K562 (cell line): ENCODE measurements around the gene CACNA1S. TPM values are rescaled to one million over a fixed set of nuclear protein-coding genes. Genes with fewer than 3 reads are reported as not detected.
A peak's percentile ranks its signal among the peaks of the same experiment; 100 is the strongest.

Experiments used
- ARID1B ChIP-seq: fragments of 450-650 bp; IDR thresholded peaks from 2 replicates; pipeline ENCODE4 v1.6.1; 2016; ENCODE audit warnings: antibody characterized with exemption, mild to moderate bottlenecking, inconsistent platforms
- ATF1 ChIP-seq, 2 experiments: fragments of 450-650 bp in 1 of 2; IDR thresholded peaks; 2 replicates each; pipeline ENCODE4 v1.6.1; 2016; ENCODE audit warnings: missing compliant biosample characterization in 1 of 2, missing genetic modification characterization in 1 of 2
- BHLHE40 ChIP-seq: IDR thresholded peaks from 2 replicates; pipeline ENCODE4 v1.6.1; 2011; ENCODE audit warnings: low read length, improper control_type of control experiment
- E2F3 ChIP-seq: fragments of 250-450 bp; sonication (Bioruptor Pico); IDR thresholded peaks from 2 replicates; pipeline ENCODE4 v1.4.0; 2020; ENCODE audit warnings: mild to moderate bottlenecking
- FOXA3 ChIP-seq, 2 experiments: fragments of 450-650 bp in 1 of 2; sonication (generic) in 1 of 2; formaldehyde crosslinking; IDR thresholded peaks in 1 of 2; conservative IDR thresholded peaks in 1 of 2; 2 replicates each; pipeline versions ENCODE4 v1.4.0 to v1.8.0; 2020 to 2022; ENCODE audit warnings: mild to moderate bottlenecking in 2 of 2, missing genetic modification reagents in 1 of 2
- FOXM1 ChIP-seq, 2 experiments: fragments of 450-650 bp in 1 of 2; sonication (generic) in 1 of 2; formaldehyde crosslinking in 1 of 2; IDR thresholded peaks; 2 replicates each; pipeline versions ENCODE4 v1.6.1 to v1.9.0; 2017 to 2022; ENCODE audit warnings: low read depth in 2 of 2, mild to moderate bottlenecking in 2 of 2, missing genetic modification reagents in 1 of 2, moderate library complexity in 1 of 2
- HMG20A ChIP-seq: fragments of 450-650 bp; formaldehyde crosslinking; conservative IDR thresholded peaks from 2 replicates; pipeline ENCODE4 v1.4.0; 2020; ENCODE audit warnings: mild to moderate bottlenecking, mixed read lengths
- MLLT1 ChIP-seq, 2 experiments: fragments of 450-650 bp; IDR thresholded peaks; 2 replicates each; pipeline ENCODE4 v1.6.1; 2016
- MLX ChIP-seq, 2 experiments: fragments of 450-650 bp in 1 of 2; sonication (generic) in 1 of 2; formaldehyde crosslinking; conservative IDR thresholded peaks; 2 replicates each; pipeline versions ENCODE4 v1.4.0 to v1.8.1; 2020 to 2022; ENCODE audit warnings: mild to moderate bottlenecking in 1 of 2, missing genetic modification reagents in 1 of 2
- MTA3 ChIP-seq: fragments of 450-650 bp; formaldehyde crosslinking; IDR thresholded peaks from 2 replicates; pipeline ENCODE4 v1.6.1; 2017; ENCODE audit warnings: mild to moderate bottlenecking, borderline replicate concordance
- NCOA4 ChIP-seq: fragments of 450-650 bp; IDR thresholded peaks from 2 replicates; pipeline ENCODE4 v1.6.1; 2018; ENCODE audit warnings: mild to moderate bottlenecking; ENCODE audit not compliant: partially characterized antibody
- NR3C1 ChIP-seq: sonication (generic); formaldehyde crosslinking; IDR thresholded peaks from 2 replicates; pipeline ENCODE4 v1.8.1; 2022; ENCODE audit warnings: missing genetic modification reagents
- NR4A1 ChIP-seq, 2 experiments: fragments of 250-450 bp in 1 of 2; fragments of 450-650 bp in 1 of 2; sonication (Bioruptor Pico) in 1 of 2; IDR thresholded peaks; 2 replicates each; pipeline versions ENCODE4 v1.4.0 to v1.6.1; 2016 to 2020; ENCODE audit warnings: mild to moderate bottlenecking in 2 of 2, missing compliant biosample characterization in 1 of 2, missing genetic modification characterization in 1 of 2, moderate library complexity in 1 of 2
- PHF8 ChIP-seq: fragments of 200-600 bp; sonication (generic); IDR thresholded peaks from 2 replicates; pipeline ENCODE4 v1.6.1; 2012; ENCODE audit warnings: mixed run types, mild to moderate bottlenecking, inconsistent platforms, low read length, moderate library complexity, borderline replicate concordance
- SPI1 ChIP-seq: IDR thresholded peaks from 2 replicates; pipeline ENCODE4 v1.6.1; 2011; ENCODE audit warnings: low read depth, low read length, control low read depth, borderline replicate concordance
- TCFL5 ChIP-seq: fragments of 250-450 bp; sonication (Bioruptor Pico); conservative IDR thresholded peaks from 2 replicates; pipeline ENCODE4 v1.6.1; 2021; ENCODE audit warnings: mild to moderate bottlenecking, moderate library complexity, matching md5 sums
- ZFPM2 ChIP-seq: fragments of 250-450 bp; sonication (Bioruptor Pico); IDR thresholded peaks from 2 replicates; pipeline ENCODE4 v1.5.1; 2022; ENCODE audit warnings: mild to moderate bottlenecking
- ZNF184 ChIP-seq: sonication (generic); formaldehyde crosslinking; IDR thresholded peaks from 2 replicates; pipeline ENCODE4 v1.5.0; 2020; ENCODE audit warnings: missing genetic modification reagents
- ZNF311 ChIP-seq: fragments of 250-450 bp; sonication (Bioruptor Pico); IDR thresholded peaks from 2 replicates; pipeline ENCODE4 v1.4.0; 2020; ENCODE audit warnings: mild to moderate bottlenecking, moderate library complexity
- ZNF695 ChIP-seq: fragments of 450-650 bp; formaldehyde crosslinking; IDR thresholded peaks from 2 replicates; pipeline ENCODE4 v1.4.0; 2020; ENCODE audit warnings: mild to moderate bottlenecking, moderate library complexity
- polyA plus RNA-seq, 8 experiments: library from polyadenylated mRNA; depleted of rRNA in 4 of 8; stranded (reverse) in 5 of 8; unstranded in 3 of 8; fragments of >200 nt; fragmentation: Nextera tagmentation in 2 of 8; fragmentation: Illumina TruSeq in 1 of 8; extraction: Ambion mirVana in 2 of 8; extraction: Trizol in 1 of 8; gene quantifications; 2 replicates each; pipeline versions ENCODE4 v1.2.1 to v1.2.3, GENCODE V29; 2011 to 2014; ENCODE audit warnings: inconsistent platforms in 1 of 8, missing spikeins in 1 of 8
- total RNA-seq, 7 experiments: library from RNA; depleted of rRNA in 6 of 7; stranded (reverse); fragments of >200 nt in 6 of 7; fragmentation: Illumina TruSeq in 2 of 7; extraction: Trizol in 2 of 7; gene quantifications; 2 replicates each; pipeline versions ENCODE4 v1.2.1 to v1.2.3, GENCODE V29; 2011 to 2021; ENCODE audit warnings: low replicate concordance in 1 of 7
- TF ChIP-seq, protein P1 (sequence below): sonication (generic); formaldehyde crosslinking; IDR thresholded peaks from 2 replicates; pipeline ENCODE4 v1.8.0; 2022; ENCODE audit warnings: missing genetic modification reagents, mild to moderate bottlenecking, moderate library complexity, borderline replicate concordance
- TF ChIP-seq, protein P2 (sequence below): fragments of 250-450 bp; sonication (Bioruptor Pico); IDR thresholded peaks from 2 replicates; pipeline ENCODE4 v1.8.0; 2022; ENCODE audit warnings: inconsistent platforms

The CACNA1S gene
- total and polyA plus RNA-seq, 9 of the 15 experiments (the other 6 are each of a cell fraction or from before 2014, with no cell fraction given): not detected

DNA sequence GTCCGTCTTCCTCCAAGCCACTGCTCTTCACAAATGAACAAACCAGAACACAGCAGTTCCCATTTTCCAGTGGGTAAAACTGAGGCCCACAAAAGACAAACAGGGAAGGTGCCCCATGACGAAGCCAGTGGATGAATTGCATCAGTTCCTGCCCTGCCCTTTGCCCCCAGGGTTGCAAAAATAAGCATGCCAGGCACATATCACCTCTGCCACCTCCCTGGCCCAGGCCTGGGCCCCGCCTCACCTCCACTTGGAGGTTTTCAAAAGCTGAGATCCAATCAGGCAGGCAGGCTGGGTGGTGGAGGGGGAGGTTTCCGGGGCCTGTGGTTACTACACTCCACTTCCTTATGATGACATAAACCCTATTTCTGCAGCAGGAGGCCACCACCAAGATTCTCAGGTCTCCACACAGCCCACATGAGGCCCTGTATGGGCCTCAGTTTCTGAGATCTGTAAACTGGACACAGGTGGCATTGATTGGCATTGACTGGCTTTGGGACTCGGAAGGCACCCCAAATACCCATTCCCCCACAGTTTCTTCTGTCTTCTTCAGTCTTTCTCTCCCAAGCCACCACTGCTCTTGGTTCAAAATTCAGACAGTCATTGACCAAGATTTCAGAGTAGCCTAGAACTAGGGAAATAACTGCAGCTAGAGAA is 92.8 kb downstream of the CACNA1S start (continued):
- TF ChIP-seq SPI1: peak; percentile 87
- TF ChIP-seq MLX (CRISPR knock-in tag; conservative IDR thresholded peaks at IDR 0.05): no peak
- no peak for TF ChIP-seq NR4A1 (CRISPR knock-in tag; IDR thresholded peaks at IDR 0.05)
- TF ChIP-seq NR4A1 (tag; IDR thresholded peaks at IDR 0.05): no peak
- no peak for TF ChIP-seq ZFPM2
- no peak for TF ChIP-seq E2F3 (CRISPR knock-in tag)
- TF ChIP-seq NCOA4: no peak
- TF ChIP-seq ATF1 (CRISPR knock-in tag; IDR thresholded peaks at IDR 0.05): no peak
- peak; percentile 74 for TF ChIP-seq ATF1 (tag; IDR thresholded peaks at IDR 0.05)
- TF ChIP-seq MTA3: peak; percentile 73
- TF ChIP-seq NR3C1 (CRISPR knock-in tag): no peak
- TF ChIP-seq ARID1B: peak; percentile 70
- 0 out of 2 replicates have a peak, but pooled peaks have one; percentile 23 for TF ChIP-seq ZNF311
- no peak for TF ChIP-seq ZNF695 (CRISPR knock-in tag)
- TF ChIP-seq, protein P1, sequence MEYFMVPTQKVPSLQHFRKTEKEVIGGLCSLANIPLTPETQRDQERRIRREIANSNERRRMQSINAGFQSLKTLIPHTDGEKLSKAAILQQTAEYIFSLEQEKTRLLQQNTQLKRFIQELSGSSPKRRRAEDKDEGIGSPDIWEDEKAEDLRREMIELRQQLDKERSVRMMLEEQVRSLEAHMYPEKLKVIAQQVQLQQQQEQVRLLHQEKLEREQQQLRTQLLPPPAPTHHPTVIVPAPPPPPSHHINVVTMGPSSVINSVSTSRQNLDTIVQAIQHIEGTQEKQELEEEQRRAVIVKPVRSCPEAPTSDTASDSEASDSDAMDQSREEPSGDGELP (CRISPR knock-in tag): peak; percentile 79; the same call in 1 of the 2 replicates
- TF ChIP-seq ZNF184 (CRISPR knock-in tag): no peak
- TF ChIP-seq MLLT1 (IDR thresholded peaks at IDR 0.05): peak in 1 of 2 experiments; percentile 58; a peak in 1 of 4 replicates
- TF ChIP-seq TCFL5 (CRISPR knock-in tag): peak; percentile 64; the same call in 1 of the 2 replicates
- TF ChIP-seq HMG20A (CRISPR knock-in tag): no peak
- TF ChIP-seq, protein P2, sequence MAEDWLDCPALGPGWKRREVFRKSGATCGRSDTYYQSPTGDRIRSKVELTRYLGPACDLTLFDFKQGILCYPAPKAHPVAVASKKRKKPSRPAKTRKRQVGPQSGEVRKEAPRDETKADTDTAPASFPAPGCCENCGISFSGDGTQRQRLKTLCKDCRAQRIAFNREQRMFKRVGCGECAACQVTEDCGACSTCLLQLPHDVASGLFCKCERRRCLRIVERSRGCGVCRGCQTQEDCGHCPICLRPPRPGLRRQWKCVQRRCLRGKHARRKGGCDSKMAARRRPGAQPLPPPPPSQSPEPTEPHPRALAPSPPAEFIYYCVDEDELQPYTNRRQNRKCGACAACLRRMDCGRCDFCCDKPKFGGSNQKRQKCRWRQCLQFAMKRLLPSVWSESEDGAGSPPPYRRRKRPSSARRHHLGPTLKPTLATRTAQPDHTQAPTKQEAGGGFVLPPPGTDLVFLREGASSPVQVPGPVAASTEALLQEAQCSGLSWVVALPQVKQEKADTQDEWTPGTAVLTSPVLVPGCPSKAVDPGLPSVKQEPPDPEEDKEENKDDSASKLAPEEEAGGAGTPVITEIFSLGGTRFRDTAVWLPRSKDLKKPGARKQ (CRISPR knock-in tag): no peak
- TF ChIP-seq FOXM1 (IDR thresholded peaks at IDR 0.05; ENCODE audit: low read depth): peak; percentile 89
- TF ChIP-seq FOXM1 (CRISPR knock-in tag; IDR thresholded peaks at IDR 0.05; ENCODE audit: low read depth): no peak
- TF ChIP-seq BHLHE40: 0 out of 2 replicates have a peak, but pooled peaks have one; percentile 19
- TF ChIP-seq FOXA3 (CRISPR knock-in tag; conservative IDR thresholded peaks at IDR 0.05 in 1 of 2, IDR thresholded peaks at IDR 0.05 in 1 of 2): no peak
- peak; percentile 39; the same call in 1 of the 2 replicates for TF ChIP-seq PHF8
